Measurements from ENCODE around the gene ZCCHC14. TPM values are rescaled to one million over a fixed set of nuclear protein-coding genes. Genes with fewer than 3 reads are reported as not detected.
A peak's percentile ranks its signal among the peaks of the same experiment; 100 is the strongest.

ZCCHC14 gene
- total RNA-seq, 4 donors from 2014 or later: 27.7 to 56.1 (median 36.7) TPM

DNA sequence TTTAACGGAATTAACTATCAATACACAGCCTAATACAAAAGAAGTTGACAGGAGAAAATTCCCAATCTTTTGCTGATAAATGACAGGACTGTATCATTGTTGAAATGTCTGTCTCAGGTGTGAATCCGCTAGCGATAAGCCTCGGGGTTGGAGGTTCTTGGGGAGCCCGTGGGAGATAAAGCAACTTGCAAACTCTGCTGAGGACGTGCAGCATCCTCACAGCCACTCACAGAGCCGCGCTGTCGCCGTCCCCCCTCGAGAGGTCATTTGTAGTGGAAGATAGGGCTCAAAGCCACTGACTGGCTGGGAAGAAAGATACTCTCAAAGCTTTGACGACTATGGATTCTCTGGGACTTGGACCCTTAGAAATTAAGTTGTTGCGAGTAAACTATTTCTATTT, 83.7 kb downstream of the ZCCHC14 start:
- in situ Hi-C loops (cut with MboI; ENCODE audit: low pct_ligation_motif_present in 1 of 4, low pct_unique_long_range_greater_than_20kb in 1 of 4, low sequenced_read_pairs in 3 of 4): loop anchor here in 2 of 4 donors (25.0 kb wide), 2 partner anchors 228 to 353 kb away; partner anchors contain the start of gene KLHDC4 (in 1 of the 2)
- no peaks in the 10 kb centered on the region for H3K27me3 ChIP-seq
- 95 to 98% methylated on average over 8 to 13 of the region's 13 CpGs for WGBS, 2 donors (ENCODE audit: low coverage in 1 of 2)
- intact Hi-C loops (cut with DNase I; ENCODE audit: low total_unique reads): no loop called here
- TF ChIP-seq POLR2AphosphoS5 (IDR thresholded peaks at IDR 0.05) (no peak), EP300 (IDR thresholded peaks at IDR 0.05; ENCODE audit: low read depth) (no peak), CTCF (IDR thresholded peaks at IDR 0.05) (no peak), POLR2A (IDR thresholded peaks at IDR 0.05) (no peak)
- H3K9me3 ChIP-seq: no peaks in the 10 kb centered on the region
- H3K36me3 ChIP-seq: peaks cover 2 to 35% (median 18%) of the 10 kb centered on the region in 4 donors
- H3K4me3 ChIP-seq: no peak overlapping the region
- DNase-seq: no peak
- H3K4me1 ChIP-seq: peaks cover 0 to 3% (median 0%) of the 10 kb centered on the region in 4 donors
- H3K27ac ChIP-seq: no peak overlapping the region

DNA sequence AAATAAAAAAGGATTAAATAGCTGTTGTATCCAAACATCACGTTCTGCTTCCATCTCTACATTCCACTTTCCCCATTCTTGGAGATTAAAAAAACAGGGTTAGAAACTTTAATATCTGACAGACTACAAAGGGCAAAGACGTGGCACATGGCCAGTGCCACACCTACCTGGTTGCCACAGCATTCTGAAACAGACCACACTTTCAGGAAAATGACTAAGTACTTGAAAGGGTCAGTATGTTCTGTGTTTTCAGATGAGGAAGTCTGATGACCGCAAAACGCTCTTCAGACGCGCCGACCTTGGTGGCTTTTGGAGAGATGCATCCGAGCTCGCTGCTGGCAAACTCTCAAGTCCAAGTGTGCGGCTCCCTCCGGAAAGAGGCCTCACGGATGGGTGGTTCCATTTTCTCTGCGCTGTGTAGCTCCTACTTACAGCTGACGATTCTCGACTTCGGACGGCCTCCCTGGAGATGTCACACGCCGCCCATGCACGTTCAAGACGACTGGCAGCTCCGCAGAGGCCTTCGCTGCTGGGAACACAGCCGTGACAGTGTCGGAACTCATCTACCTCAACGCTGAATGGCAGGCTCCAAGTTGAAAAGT, 85.2 kb downstream of the ZCCHC14 start:
- in situ Hi-C loops (cut with MboI; ENCODE audit: low pct_ligation_motif_present in 1 of 4, low pct_unique_long_range_greater_than_20kb in 1 of 4, low sequenced_read_pairs in 3 of 4) (loop anchor here in 2 of 4 donors (25.0 kb wide), 2 partner anchors 230 to 355 kb away; partner anchors contain the start of gene KLHDC4 (in 1 of the 2)), intact Hi-C loops (cut with DNase I; ENCODE audit: low total_unique reads) (no loop called here)
- Histone ChIP-seq H3K27me3 (no peaks in the 10 kb centered on the region), H3K4me3 (no peak overlapping the region), H3K9me3 (no peaks in the 10 kb centered on the region), H3K27ac (peak overlapping the region in 2 of 4 donors; percentile 26 to 64), H3K4me1 (peaks cover 0 to 3% (median 0%) of the 10 kb centered on the region in 4 donors), H3K36me3 (peaks cover 2 to 45% (median 23%) of the 10 kb centered on the region in 4 donors)
- 79 to 85% methylated on average over 25 to 26 of the region's 26 CpGs for WGBS, 2 donors (ENCODE audit: low coverage in 1 of 2)
- no peak for TF ChIP-seq EP300 (IDR thresholded peaks at IDR 0.05; ENCODE audit: low read depth)
- TF ChIP-seq POLR2AphosphoS5 (IDR thresholded peaks at IDR 0.05): peak in 2 of 3 donors; percentile 16 to 21
- DNase-seq: peak; percentile 65

- Histone ChIP-seq H3K27ac (peak overlapping the region in 2 of 4 donors; percentile 14), H3K27me3 (no peaks in the 10 kb centered on the region), H3K4me1 (peaks cover 0 to 3% (median 0%) of the 10 kb centered on the region in 4 donors), H3K4me3 (no peak overlapping the region), H3K36me3 (peaks cover 0 to 50% (median 25%) of the 10 kb centered on the region in 4 donors), H3K9me3 (no peaks in the 10 kb centered on the region)
- WGBS, 2 donors (ENCODE audit: low coverage in 1 of 2): 84 to 93% methylated on average over 3 to 14 of the region's 14 CpGs
- in situ Hi-C loops (cut with MboI; ENCODE audit: low pct_ligation_motif_present in 1 of 4, low pct_unique_long_range_greater_than_20kb in 1 of 4, low sequenced_read_pairs in 3 of 4) (loop anchor here in 2 of 4 donors (25.0 kb wide), 2 partner anchors 231 to 356 kb away; partner anchors contain the start of gene KLHDC4 (in 1 of the 2)), intact Hi-C loops (cut with DNase I; ENCODE audit: low total_unique reads) (no loop called here)
- no peak for DNase-seq
- no peak for TF ChIP-seq EP300 (IDR thresholded peaks at IDR 0.05; ENCODE audit: low read depth)
- no peak for TF ChIP-seq POLR2AphosphoS5 (IDR thresholded peaks at IDR 0.05)
- no peak for TF ChIP-seq CTCF (IDR thresholded peaks at IDR 0.05)
- TF ChIP-seq POLR2A (IDR thresholded peaks at IDR 0.05): no peak
Measured at GRCh38 chr16:87406495-87407088, 86.2 kb downstream of the ZCCHC14 start.

DNA sequence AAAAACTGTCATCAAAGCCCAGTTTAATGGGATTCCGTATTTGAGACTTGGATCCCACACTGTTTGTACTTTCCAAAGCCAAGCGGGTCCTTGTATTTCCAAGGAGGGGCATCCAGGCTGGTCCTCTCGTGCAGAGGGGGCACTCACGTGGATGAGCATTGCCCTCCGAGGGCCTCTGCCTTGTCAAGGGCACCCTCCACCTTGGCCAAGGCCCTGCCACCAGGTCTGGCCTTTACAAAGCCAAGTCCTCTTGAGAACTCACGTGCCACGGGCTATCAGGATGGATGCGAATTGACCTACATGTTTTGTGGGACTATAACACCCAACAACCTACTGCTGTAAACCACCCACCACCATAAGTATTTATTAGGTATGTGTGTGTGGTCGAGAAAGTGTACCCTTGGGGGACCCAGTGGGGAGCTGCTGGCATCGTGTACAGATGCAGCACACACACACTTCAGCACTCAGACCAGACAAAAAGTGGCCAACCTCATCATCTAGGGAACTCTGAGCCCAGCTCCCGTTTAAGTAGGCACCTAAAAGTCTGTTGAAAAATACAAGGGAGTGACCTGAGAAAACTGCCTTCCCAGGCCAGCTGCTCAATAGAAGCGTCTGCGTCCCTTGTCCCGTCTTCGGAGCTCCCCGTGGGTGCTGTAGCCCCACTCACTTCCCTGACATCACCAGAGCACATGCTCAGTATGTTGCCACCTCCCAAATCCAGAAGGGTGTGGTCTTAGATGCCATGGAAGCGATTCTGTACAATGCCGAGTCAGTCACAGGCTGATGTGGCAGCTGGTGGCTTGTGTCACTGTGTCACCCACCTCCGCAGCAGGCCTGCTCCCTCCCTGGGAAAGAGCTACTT, 87.8 kb downstream of the ZCCHC14 start:
- no peak overlapping the region for H3K27ac ChIP-seq
- H3K4me1 ChIP-seq: peaks cover 0 to 3% (median 0%) of the 10 kb centered on the region in 4 donors
- intact Hi-C loops (cut with DNase I; ENCODE audit: low total_unique reads): no loop called here
- in situ Hi-C loops (cut with MboI; ENCODE audit: low pct_ligation_motif_present in 1 of 4, low pct_unique_long_range_greater_than_20kb in 1 of 4, low sequenced_read_pairs in 3 of 4): loop anchor here in 2 of 4 donors (25.0 kb wide), 2 partner anchors 232 to 357 kb away; partner anchors contain the start of gene KLHDC4 (in 1 of the 2)
- H3K27me3 ChIP-seq: no peaks in the 10 kb centered on the region
- no peaks in the 10 kb centered on the region for H3K9me3 ChIP-seq
- no peak overlapping the region for H3K4me3 ChIP-seq
- peaks cover 0 to 56% (median 25%) of the 10 kb centered on the region in 4 donors for H3K36me3 ChIP-seq
- DNase-seq: no peak
- peak in 1 of 3 donors; percentile 35 for TF ChIP-seq POLR2AphosphoS5 (IDR thresholded peaks at IDR 0.05)
- no peak for TF ChIP-seq EP300 (IDR thresholded peaks at IDR 0.05; ENCODE audit: low read depth)
- 90 to 92% methylated on average over 4 to 19 of the region's 19 CpGs for WGBS, 2 donors (ENCODE audit: low coverage in 1 of 2)

All from transverse colon (tissue), 4 donors.